ENCODE results near the gene PRCC. TPM values are rescaled to one million over a fixed set of nuclear protein-coding genes. Genes with fewer than 3 reads are reported as not detected.

PRCC gene
- polyA plus RNA-seq, 3 donors = 26.7 to 37.1 (median 29.6) TPM

DNA sequence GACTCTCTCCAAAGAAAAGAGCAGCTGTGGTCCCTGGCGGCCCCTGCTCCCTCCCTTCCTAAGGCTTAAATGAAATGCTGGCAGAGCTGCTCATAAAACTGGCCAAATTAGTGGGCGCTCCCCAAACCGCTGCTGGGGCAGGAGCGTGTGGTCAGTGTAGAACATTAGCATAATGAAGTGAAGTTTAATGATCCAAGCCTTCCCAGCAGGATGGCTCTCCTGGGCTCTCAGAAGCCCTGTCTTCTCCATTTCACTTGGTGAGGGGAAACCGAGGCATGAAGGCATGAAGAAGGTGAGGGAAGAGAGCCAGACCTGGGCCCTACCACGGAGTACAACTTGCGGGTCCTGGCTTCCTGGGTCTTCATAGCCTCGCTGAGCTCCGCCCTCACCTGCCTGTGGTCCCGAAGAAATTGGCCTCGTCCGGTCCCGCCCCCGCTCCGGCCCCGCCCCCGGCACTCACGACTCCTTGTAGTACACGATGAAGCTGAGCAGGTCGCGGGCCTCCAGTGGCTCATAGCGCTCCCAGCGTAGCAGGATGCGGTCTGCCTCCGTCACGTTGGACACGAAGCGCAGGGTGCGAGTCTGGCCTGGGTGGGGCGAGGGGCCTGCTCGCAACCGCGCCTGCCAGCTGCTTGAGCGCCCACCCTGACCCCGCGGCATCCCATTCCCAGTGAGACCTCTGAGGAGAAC lies 81.3 kb downstream of the PRCC start:
- Mint-ChIP-seq H3K36me3 (peaks cover 0 to 1% of the 10 kb centered on the region in 2 donors), H3K27ac (no peak overlapping the region), H3K9me3 (peaks cover 0 to 11% (median 2%) of the 10 kb centered on the region in 7 donors), H3K27me3 (ENCODE audit: low read depth in 3 of 3) (peaks cover 68 to 75% (median 71%) of the 10 kb centered on the region in 3 donors), H3K4me1 (peaks cover 6% of the 10 kb centered on the region), H3K4me3 (peak overlapping the region in 1 of 2 donors; percentile 77)
- H3K27me3 ChIP-seq (ENCODE audit: control insufficient read depth in 2 of 2, insufficient read depth in 2 of 2, low read length in 2 of 2) = peaks cover 38 to 63% of the 10 kb centered on the region in 2 donors
- no peak overlapping the region for H3K4me2 ChIP-seq (replicated peaks; ENCODE audit: extremely low read depth, low read length, poor library complexity, severe bottlenecking)
- peaks cover 0 to 8% of the 10 kb centered on the region in 2 donors for H3K9me3 ChIP-seq (replicated peaks in 1 of 2; ENCODE audit: control insufficient read depth in 1 of 2, insufficient read depth in 1 of 2, low read length in 2 of 2)
- no peaks in the 10 kb centered on the region for H3K36me3 ChIP-seq (replicated peaks in 1 of 2; ENCODE audit: control insufficient read depth in 1 of 2, insufficient read depth in 2 of 2, low read length in 2 of 2)
- intact Hi-C loops (cut with micrococcal nuclease) = no loop called here
- TF ChIP-seq, protein P1, sequence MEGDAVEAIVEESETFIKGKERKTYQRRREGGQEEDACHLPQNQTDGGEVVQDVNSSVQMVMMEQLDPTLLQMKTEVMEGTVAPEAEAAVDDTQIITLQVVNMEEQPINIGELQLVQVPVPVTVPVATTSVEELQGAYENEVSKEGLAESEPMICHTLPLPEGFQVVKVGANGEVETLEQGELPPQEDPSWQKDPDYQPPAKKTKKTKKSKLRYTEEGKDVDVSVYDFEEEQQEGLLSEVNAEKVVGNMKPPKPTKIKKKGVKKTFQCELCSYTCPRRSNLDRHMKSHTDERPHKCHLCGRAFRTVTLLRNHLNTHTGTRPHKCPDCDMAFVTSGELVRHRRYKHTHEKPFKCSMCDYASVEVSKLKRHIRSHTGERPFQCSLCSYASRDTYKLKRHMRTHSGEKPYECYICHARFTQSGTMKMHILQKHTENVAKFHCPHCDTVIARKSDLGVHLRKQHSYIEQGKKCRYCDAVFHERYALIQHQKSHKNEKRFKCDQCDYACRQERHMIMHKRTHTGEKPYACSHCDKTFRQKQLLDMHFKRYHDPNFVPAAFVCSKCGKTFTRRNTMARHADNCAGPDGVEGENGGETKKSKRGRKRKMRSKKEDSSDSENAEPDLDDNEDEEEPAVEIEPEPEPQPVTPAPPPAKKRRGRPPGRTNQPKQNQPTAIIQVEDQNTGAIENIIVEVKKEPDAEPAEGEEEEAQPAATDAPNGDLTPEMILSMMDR (IDR thresholded peaks at IDR 0.05) = no peak
- DNase-seq = no peak
- no peaks in the 10 kb centered on the region for H3K79me2 ChIP-seq (ENCODE audit: insufficient read depth, low read length)
- 6% methylated on average over 35 of the region's 36 CpGs for WGBS (ENCODE audit: insufficient coverage)
- no peak overlapping the region for H3K4me3 ChIP-seq (replicated peaks in 1 of 3; ENCODE audit: low read depth in 2 of 3, low read length in 3 of 3)
- H3K27ac ChIP-seq (ENCODE audit: low read depth in 1 of 2, low read length in 2 of 2) = no peak overlapping the region
- H3K4me1 ChIP-seq (ENCODE audit: control insufficient read depth in 1 of 2, insufficient read depth in 2 of 2, low read length in 2 of 2) = peaks cover 2 to 4% of the 10 kb centered on the region in 2 donors
- H2AFZ ChIP-seq (ENCODE audit: insufficient read depth, low read depth, low read length, poor library complexity, severe bottlenecking) = no peak overlapping the region
- no peak overlapping the region for H3K9ac ChIP-seq (ENCODE audit: insufficient read depth, low read length, poor library complexity, severe bottlenecking)
- no peaks in the 10 kb centered on the region for H4K20me1 ChIP-seq (ENCODE audit: insufficient read depth, low read length)

DNA sequence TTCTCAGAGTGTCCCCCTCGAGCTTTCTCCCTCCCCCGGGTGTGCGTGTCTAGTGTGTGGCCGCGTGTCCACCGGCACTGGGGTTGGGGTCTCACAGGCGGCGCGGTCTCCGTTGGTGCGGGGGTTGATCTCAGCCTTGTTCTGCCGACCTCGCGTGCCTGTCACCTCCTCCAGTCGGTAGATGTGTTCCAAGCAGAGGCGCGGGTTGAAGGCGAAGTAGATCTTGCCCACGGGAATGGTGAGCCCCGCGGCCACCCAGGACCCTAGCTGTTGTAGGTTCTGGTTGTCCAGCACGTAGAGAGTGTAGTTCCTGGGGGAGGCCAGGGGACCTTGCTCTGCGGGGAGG lies 81.8 kb downstream of the PRCC start:
- peaks cover 34 to 61% of the 10 kb centered on the region in 2 donors for H3K27me3 ChIP-seq (ENCODE audit: control insufficient read depth in 2 of 2, insufficient read depth in 2 of 2, low read length in 2 of 2)
- H3K4me3 ChIP-seq (replicated peaks in 1 of 3; ENCODE audit: low read depth in 2 of 3, low read length in 3 of 3) = no peak overlapping the region
- no peaks in the 10 kb centered on the region for H4K20me1 ChIP-seq (ENCODE audit: insufficient read depth, low read length)
- no peak overlapping the region for H3K9ac ChIP-seq (ENCODE audit: insufficient read depth, low read length, poor library complexity, severe bottlenecking)
- H3K9me3 Mint-ChIP-seq = peaks cover 0 to 8% (median 2%) of the 10 kb centered on the region in 7 donors
- H3K9me3 ChIP-seq (replicated peaks in 1 of 2; ENCODE audit: control insufficient read depth in 1 of 2, insufficient read depth in 1 of 2, low read length in 2 of 2) = peaks cover 0 to 8% of the 10 kb centered on the region in 2 donors
- DNase-seq = no peak
- H3K27ac Mint-ChIP-seq = no peak overlapping the region
- no peaks in the 10 kb centered on the region for H3K79me2 ChIP-seq (ENCODE audit: insufficient read depth, low read length)
- 17% methylated on average over 20 of the region's 23 CpGs for WGBS (ENCODE audit: insufficient coverage)
- H3K36me3 Mint-ChIP-seq = no peaks in the 10 kb centered on the region
- TF ChIP-seq, protein P1 (IDR thresholded peaks at IDR 0.05) = no peak
- no peaks in the 10 kb centered on the region for H3K36me3 ChIP-seq (replicated peaks in 1 of 2; ENCODE audit: control insufficient read depth in 1 of 2, insufficient read depth in 2 of 2, low read length in 2 of 2)
- H3K27ac ChIP-seq (ENCODE audit: low read depth in 1 of 2, low read length in 2 of 2) = no peak overlapping the region
- intact Hi-C loops (cut with micrococcal nuclease) = no loop called here
- no peak overlapping the region for H2AFZ ChIP-seq (ENCODE audit: insufficient read depth, low read depth, low read length, poor library complexity, severe bottlenecking)
- peaks cover 6% of the 10 kb centered on the region for H3K4me1 Mint-ChIP-seq
- H3K4me3 Mint-ChIP-seq = peak overlapping the region in 1 of 2 donors; percentile 77
- H3K4me2 ChIP-seq (replicated peaks; ENCODE audit: extremely low read depth, low read length, poor library complexity, severe bottlenecking) = no peak overlapping the region
- H3K4me1 ChIP-seq (ENCODE audit: control insufficient read depth in 1 of 2, insufficient read depth in 2 of 2, low read length in 2 of 2) = peaks cover 2 to 4% of the 10 kb centered on the region in 2 donors
- peaks cover 63 to 73% (median 69%) of the 10 kb centered on the region in 3 donors for H3K27me3 Mint-ChIP-seq (ENCODE audit: low read depth in 3 of 3)

Other genes starting within 250 kb of the PRCC start
- under 1 TPM in 2 of 3 donors, not detected in 1; 0.03 to 0.24 TPM for gene IQGAP3, start 195.0 kb upstream of the PRCC start, polyA plus RNA-seq
- under 1 TPM in 2 of 3 donors, not detected in 1; 0.14 to 0.31 TPM for gene TTC24, start 187.8 kb upstream of the PRCC start, polyA plus RNA-seq
- gene NAXE, start 175.8 kb upstream of the PRCC start, polyA plus RNA-seq = 10 to 100 TPM; 23.7 to 81.7 (median 54.9) TPM
- 1 to 10 TPM; 2.6 to 5.3 (median 4.9) TPM for gene GPATCH4, start 166.1 kb upstream of the PRCC start, polyA plus RNA-seq
- not detected for gene HAPLN2, start 148.1 kb upstream of the PRCC start, polyA plus RNA-seq
- not detected for gene BCAN, start 125.4 kb upstream of the PRCC start, polyA plus RNA-seq
- gene NES, start 90.1 kb upstream of the PRCC start, polyA plus RNA-seq = not detected
- 1 to 10 TPM in 1 of 3 donors, under 1 TPM in 1, not detected in 1; 0.23 to 1.8 TPM for gene CRABP2, start 62.0 kb upstream of the PRCC start, polyA plus RNA-seq
- gene METTL25B, start 39.1 kb upstream of the PRCC start, polyA plus RNA-seq = 10 to 100 TPM in 1 of 3 donors, 1 to 10 TPM in 2; 4.6 to 49.3 (median 4.8) TPM
- 10 to 100 TPM; 17.2 to 23.5 (median 18.1) TPM for gene ISG20L2, start 38.8 kb upstream of the PRCC start, polyA plus RNA-seq
- 10 to 100 TPM; 28.7 to 47.0 (median 38.4) TPM for gene MRPL24, start 26.4 kb upstream of the PRCC start, polyA plus RNA-seq
- 10 to 100 TPM; 23.9 to 92.4 (median 49.9) TPM for gene HDGF, start 15.9 kb upstream of the PRCC start, polyA plus RNA-seq
- gene SH2D2A, start 49.3 kb downstream of the PRCC start, polyA plus RNA-seq = under 1 TPM in 2 of 3 donors, not detected in 1; 0.17 to 0.20 TPM
- not detected for gene INSRR, start 91.6 kb downstream of the PRCC start, polyA plus RNA-seq
- gene NTRK1, start 93.3 kb downstream of the PRCC start, polyA plus RNA-seq = under 1 TPM in 1 of 3 donors, not detected in 2; 0.03 TPM
- not detected for gene PEAR1, start 126.2 kb downstream of the PRCC start, polyA plus RNA-seq
- gene LRRC71, start 153.1 kb downstream of the PRCC start, polyA plus RNA-seq = not detected